Endodermal cell (in vitro differentiated cells): ENCODE data around the gene OBSCN. TPM values are rescaled to one million over a fixed set of nuclear protein-coding genes. Genes with fewer than 3 reads are reported as not detected.

Experiments used
- DNase-seq: peaks from one replicate; pipeline ENCODE4 v3.0.0-alpha.2; 2017
- H3K27ac ChIP-seq: 2 replicates; pipeline ENCODE4 v1.5.1; 2013; ENCODE audit warnings: mild to moderate bottlenecking, low read depth, low read length, moderate library complexity
- H3K27me3 ChIP-seq: 2 replicates; pipeline ENCODE4 v1.6.1; 2013; ENCODE audit warnings: mild to moderate bottlenecking, low read length, moderate library complexity; ENCODE audit not compliant: insufficient read depth, control insufficient read depth, poor library complexity, severe bottlenecking
- H3K36me3 ChIP-seq: 2 replicates; pipeline ENCODE4 v1.7.0; 2013; ENCODE audit warnings: mild to moderate bottlenecking, low read length, moderate library complexity; ENCODE audit not compliant: control insufficient read depth, insufficient read depth
- H3K4me1 ChIP-seq: one replicate; pipeline ENCODE4 v1.7.0; 2013; ENCODE audit warnings: low read length; ENCODE audit not compliant: control insufficient read depth, insufficient read depth
- H3K4me3 ChIP-seq: 2 replicates; pipeline ENCODE4 v1.5.1; 2013; ENCODE audit warnings: mild to moderate bottlenecking, low read length, moderate library complexity
- H3K9ac ChIP-seq: 2 replicates; pipeline ENCODE4 v1.6.1; 2013; ENCODE audit warnings: mild to moderate bottlenecking, low read length, moderate library complexity; ENCODE audit not compliant: poor library complexity, severe bottlenecking; ENCODE audit errors: extremely low read depth
- H3K9me3 ChIP-seq: 2 replicates; pipeline ENCODE4 v1.6.1; 2013; ENCODE audit warnings: mild to moderate bottlenecking, low read length, moderate library complexity; ENCODE audit not compliant: control insufficient read depth
- H3K27ac Mint-ChIP-seq: 2 replicates; pipeline ENCODE4 v1.8.0; 2020; ENCODE audit warnings: mixed read lengths
- H3K27me3 Mint-ChIP-seq: 2 replicates; pipeline ENCODE4 v1.8.0; 2021; ENCODE audit warnings: mild to moderate bottlenecking, mixed read lengths; ENCODE audit not compliant: insufficient read depth
- H3K36me3 Mint-ChIP-seq: 2 replicates; pipeline ENCODE4 v1.8.0; 2020; ENCODE audit warnings: low read depth, mixed read lengths
- H3K4me1 Mint-ChIP-seq: 2 replicates; pipeline ENCODE4 v1.8.0; 2020; ENCODE audit warnings: mixed read lengths
- H3K4me3 Mint-ChIP-seq: 2 replicates; pipeline ENCODE4 v1.8.0; 2020; ENCODE audit warnings: mild to moderate bottlenecking, moderate library complexity, mixed read lengths
- H3K9me3 Mint-ChIP-seq: 2 replicates; pipeline ENCODE4 v1.8.0; 2020; ENCODE audit warnings: mild to moderate bottlenecking, mixed read lengths
- WGBS, 2 experiments: methylation state at CpG; one replicate each; pipeline versions ENCODE4 v1.1.5 to v1.1.7; 2013; ENCODE audit warnings: missing lambda C conversion rate in 2 of 2, mixed read lengths in 1 of 2; ENCODE audit not compliant: insufficient coverage in 1 of 2, insufficient read length in 1 of 2; 5-methylcytosine and 5-hydroxymethylcytosine counted together
- total RNA-seq, 2 donors: library from RNA; stranded (reverse); fragmentation: NEBNext Ultra II Directional in 1 of 2; extraction: Animal tissue kit (Norgen Biotek cat#: 25700) in 1 of 2; gene quantifications; 2 replicates in 1 of 2; 3 replicates in 1 of 2; pipeline ENCODE4 v1.2.1, GENCODE V29; 2021
- TF ChIP-seq, protein P1 (sequence below): fragments of 200-600 bp; sonication (generic); conservative IDR thresholded peaks from 2 replicates; pipeline ENCODE4 v1.5.0; 2021; ENCODE audit warnings: antibody characterized with exemption, mild to moderate bottlenecking

OBSCN gene
- total RNA-seq, 2 donors from 2014 or later, result 53.7 to 68.9 TPM

DNA sequence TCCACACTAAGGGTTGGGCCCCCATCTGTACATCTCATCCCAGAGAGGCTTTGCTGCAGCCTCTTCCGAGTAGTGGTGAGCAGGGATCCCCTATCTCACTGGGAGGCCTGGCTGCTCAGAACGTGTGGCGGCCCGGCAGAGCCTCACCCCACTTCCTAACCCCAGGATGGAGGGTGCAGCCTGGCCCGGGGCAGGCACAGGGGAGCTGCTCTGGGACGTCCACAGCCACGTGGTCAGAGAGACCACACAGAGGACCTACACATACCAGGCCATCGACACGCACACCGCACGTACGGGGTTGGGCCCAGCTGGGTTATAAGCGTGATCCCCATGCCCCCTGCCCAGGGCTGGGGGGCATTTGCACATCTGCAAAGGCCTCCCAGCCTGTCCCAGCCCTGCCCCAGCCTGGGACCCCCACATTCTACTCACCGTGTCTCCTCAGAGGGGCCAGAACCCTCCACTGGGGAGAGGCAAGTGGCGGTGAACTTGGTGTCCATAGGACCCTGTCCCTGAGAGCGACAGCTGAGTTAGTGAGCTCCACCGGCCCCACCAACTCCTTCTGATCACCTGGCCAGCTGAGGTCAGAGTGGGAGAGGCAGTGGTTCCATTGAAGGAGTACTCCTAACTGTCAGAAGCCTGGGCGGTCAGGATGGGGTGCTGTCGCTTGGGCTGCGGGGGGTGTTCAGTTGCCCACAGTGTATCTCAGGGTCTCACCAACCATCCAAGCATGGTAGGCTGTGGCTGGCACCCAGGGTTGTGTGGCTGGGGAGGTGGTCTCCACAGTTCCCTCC lies 157.6 kb downstream of the OBSCN start:
- no peaks in the 10 kb centered on the region for H3K36me3 ChIP-seq
- TF ChIP-seq, protein P1, sequence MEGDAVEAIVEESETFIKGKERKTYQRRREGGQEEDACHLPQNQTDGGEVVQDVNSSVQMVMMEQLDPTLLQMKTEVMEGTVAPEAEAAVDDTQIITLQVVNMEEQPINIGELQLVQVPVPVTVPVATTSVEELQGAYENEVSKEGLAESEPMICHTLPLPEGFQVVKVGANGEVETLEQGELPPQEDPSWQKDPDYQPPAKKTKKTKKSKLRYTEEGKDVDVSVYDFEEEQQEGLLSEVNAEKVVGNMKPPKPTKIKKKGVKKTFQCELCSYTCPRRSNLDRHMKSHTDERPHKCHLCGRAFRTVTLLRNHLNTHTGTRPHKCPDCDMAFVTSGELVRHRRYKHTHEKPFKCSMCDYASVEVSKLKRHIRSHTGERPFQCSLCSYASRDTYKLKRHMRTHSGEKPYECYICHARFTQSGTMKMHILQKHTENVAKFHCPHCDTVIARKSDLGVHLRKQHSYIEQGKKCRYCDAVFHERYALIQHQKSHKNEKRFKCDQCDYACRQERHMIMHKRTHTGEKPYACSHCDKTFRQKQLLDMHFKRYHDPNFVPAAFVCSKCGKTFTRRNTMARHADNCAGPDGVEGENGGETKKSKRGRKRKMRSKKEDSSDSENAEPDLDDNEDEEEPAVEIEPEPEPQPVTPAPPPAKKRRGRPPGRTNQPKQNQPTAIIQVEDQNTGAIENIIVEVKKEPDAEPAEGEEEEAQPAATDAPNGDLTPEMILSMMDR, result no peak
- no peak overlapping the region for H3K4me3 ChIP-seq
- Mint-ChIP-seq H3K27ac (no peak overlapping the region), H3K36me3 (no peaks in the 10 kb centered on the region), H3K4me3 (no peak overlapping the region), H3K4me1 (peaks cover 3% of the 10 kb centered on the region), H3K9me3 (no peaks in the 10 kb centered on the region), H3K27me3 (no peaks in the 10 kb centered on the region)
- peaks cover 4% of the 10 kb centered on the region for H3K4me1 ChIP-seq
- H3K27me3 ChIP-seq, result no peaks in the 10 kb centered on the region
- WGBS, 2 experiments, result 91 to 99% methylated on average over 12 to 20 of the region's 20 CpGs
- no peak overlapping the region for H3K27ac ChIP-seq
- no peak for DNase-seq
- no peaks in the 10 kb centered on the region for H3K9me3 ChIP-seq
- H3K9ac ChIP-seq, result no peak overlapping the region

DNA sequence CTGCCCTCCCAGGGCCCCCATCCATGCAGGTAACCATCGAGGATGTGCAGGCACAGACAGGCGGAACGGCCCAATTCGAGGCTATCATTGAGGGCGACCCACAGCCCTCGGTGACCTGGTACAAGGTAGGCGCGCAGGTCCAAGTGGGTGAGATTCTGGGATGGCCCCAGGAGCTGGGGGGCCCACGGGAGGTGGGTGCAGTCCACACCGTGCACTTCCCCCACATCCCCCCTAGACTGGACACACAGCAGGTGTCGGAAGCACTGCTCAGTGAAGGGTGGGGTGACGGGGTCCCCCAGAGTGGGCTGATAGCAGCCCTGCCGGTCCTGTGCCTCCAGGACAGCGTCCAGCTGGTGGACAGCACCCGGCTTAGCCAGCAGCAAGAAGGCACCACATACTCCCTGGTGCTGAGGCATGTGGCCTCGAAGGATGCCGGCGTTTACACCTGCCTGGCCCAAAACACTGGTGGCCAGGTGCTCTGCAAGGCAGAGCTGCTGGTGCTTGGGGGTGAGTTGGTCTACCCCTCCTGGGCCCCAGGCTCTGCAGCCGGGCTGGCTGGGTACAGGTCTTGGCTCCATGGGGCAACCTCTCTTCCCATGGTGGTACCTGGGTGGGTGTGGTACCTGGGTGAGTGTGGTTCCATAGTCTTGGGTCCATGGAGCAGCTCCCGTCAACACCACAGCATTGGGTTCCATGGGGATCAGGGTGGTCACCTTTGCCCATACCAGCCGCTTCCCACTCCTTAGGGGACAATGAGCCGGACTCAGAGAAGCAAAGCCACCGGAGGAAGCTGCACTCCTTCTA lies 158.4 kb downstream of the OBSCN start:
- no peaks in the 10 kb centered on the region for H3K27me3 Mint-ChIP-seq
- no peak overlapping the region for H3K27ac Mint-ChIP-seq
- no peaks in the 10 kb centered on the region for H3K9me3 Mint-ChIP-seq
- 93 to 94% methylated on average over 11 to 23 of the region's 23 CpGs for WGBS, 2 experiments
- no peaks in the 10 kb centered on the region for H3K36me3 Mint-ChIP-seq
- Histone ChIP-seq H3K4me1 (peaks cover 4% of the 10 kb centered on the region), H3K9ac (no peak overlapping the region), H3K9me3 (no peaks in the 10 kb centered on the region), H3K4me3 (no peak overlapping the region), H3K27ac (no peak overlapping the region), H3K36me3 (no peaks in the 10 kb centered on the region), H3K27me3 (no peaks in the 10 kb centered on the region)
- TF ChIP-seq, protein P1, result no peak
- H3K4me1 Mint-ChIP-seq, result peaks cover 3% of the 10 kb centered on the region
- H3K4me3 Mint-ChIP-seq, result no peak overlapping the region
- no peak for DNase-seq

DNA sequence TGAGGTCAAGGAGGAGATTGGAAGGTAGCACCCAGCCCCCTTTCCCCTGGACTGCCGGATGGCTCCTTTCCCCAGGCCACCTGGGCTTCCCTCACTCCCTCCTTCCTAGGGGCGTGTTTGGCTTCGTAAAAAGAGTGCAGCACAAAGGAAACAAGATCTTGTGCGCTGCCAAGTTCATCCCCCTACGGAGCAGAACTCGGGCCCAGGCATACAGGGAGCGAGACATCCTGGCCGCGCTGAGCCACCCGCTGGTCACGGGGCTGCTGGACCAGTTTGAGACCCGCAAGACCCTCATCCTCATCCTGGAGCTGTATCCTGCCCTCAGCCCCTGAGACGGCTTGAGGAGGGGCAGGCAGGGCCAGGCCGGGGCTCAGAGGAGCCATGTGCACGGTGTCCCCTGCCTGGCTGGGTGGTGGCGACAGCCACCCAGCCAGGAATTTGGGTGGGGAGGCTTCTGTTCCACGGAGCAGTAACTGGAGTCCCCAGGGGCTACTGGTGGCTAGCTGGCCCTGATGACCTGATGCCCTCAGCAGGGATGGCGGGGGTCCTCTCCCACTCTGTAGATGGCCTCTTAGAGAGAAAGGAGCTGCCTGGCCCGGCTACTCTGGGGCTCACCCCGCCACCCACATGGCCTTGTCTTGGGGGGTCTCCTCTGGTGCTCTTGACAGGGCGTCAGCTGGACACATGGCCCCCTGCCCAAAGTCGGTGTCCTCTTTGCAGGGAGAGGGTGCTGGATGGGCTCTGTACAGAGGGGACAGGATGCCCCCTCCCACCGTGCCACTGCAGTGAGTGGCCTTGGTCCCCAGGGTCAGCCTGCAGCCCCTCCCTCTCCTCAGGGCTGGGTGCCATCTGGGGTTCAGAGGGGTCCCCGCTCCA lies 159.3 kb downstream of the OBSCN start:
- TF ChIP-seq, protein P1, result no peak
- Histone ChIP-seq H3K36me3 (no peaks in the 10 kb centered on the region), H3K4me1 (peaks cover 4% of the 10 kb centered on the region), H3K9me3 (no peaks in the 10 kb centered on the region), H3K27ac (no peak overlapping the region), H3K9ac (no peak overlapping the region), H3K27me3 (no peaks in the 10 kb centered on the region), H3K4me3 (no peak overlapping the region)
- Mint-ChIP-seq H3K27ac (no peak overlapping the region), H3K27me3 (no peaks in the 10 kb centered on the region), H3K9me3 (no peaks in the 10 kb centered on the region), H3K4me3 (no peak overlapping the region), H3K4me1 (peaks cover 3% of the 10 kb centered on the region), H3K36me3 (no peaks in the 10 kb centered on the region)
- 84 to 90% methylated on average over 5 to 24 of the region's 24 CpGs for WGBS, 2 experiments
- no peak for DNase-seq
